Coronary artery (tissue), 2 donors: Measurements from ENCODE around the gene CUX1.

Source experiments
- DNase-seq: peaks from one replicate; pipeline ENCODE4 v3.0.0-alpha.2; 2017; ENCODE audit warnings: low spot score
- H3K27ac ChIP-seq, 2 donors: fragments of 200-600 bp; sonication (generic); one replicate each; pipeline ENCODE4 v1.5.1; 2016 to 2019
- H3K4me3 ChIP-seq: fragments of 200-600 bp; sonication (generic); 2 replicates; pipeline ENCODE4 v1.5.1; 2016; ENCODE audit warnings: mild to moderate bottlenecking, moderate library complexity
- CTCF ChIP-seq: fragments of 200-600 bp; sonication (generic); IDR thresholded peaks from one replicate; pipeline ENCODE4 v1.5.1; 2019; ENCODE audit warnings: antibody characterized with exemption

CUX1 gene

GRCh38 chr7:102273749-102274712 is 456.6 kb downstream of the CUX1 start:
- TF ChIP-seq CTCF: no peak
- no peak for DNase-seq
- H3K27ac ChIP-seq: no peak overlapping the region
- no peak overlapping the region for H3K4me3 ChIP-seq

DNA sequence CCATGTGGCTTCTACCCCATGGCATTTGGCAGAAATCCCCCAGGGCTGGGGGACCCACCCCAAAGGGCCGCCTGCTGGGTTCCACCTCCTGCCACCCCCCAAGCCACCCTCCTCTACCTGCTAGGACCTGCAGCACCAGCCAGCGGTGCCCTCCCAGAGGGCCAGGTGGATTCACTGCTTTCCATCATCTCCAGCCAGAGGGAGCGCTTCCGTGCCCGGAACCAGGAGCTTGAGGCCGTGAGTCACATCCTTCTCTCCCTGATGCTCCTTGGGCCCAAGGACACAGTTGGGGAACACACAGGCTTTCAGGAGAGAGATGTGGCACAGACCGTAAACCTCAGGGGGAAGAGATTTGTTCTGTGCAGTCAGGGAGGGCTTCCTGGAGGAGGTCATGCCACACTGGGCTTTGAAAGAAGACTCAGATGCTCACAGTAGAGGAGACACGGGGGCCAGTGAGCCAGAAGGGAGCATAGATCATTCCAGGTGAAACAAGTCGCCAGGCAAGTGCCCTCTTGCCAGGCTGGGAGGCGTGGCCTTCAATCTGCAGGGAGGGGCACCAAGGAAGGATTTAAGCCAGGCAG is 457.8 kb downstream of the CUX1 start:
- Histone ChIP-seq H3K27ac (no peak overlapping the region), H3K4me3 (no peak overlapping the region)
- no peak for TF ChIP-seq CTCF
- no peak for DNase-seq

DNA sequence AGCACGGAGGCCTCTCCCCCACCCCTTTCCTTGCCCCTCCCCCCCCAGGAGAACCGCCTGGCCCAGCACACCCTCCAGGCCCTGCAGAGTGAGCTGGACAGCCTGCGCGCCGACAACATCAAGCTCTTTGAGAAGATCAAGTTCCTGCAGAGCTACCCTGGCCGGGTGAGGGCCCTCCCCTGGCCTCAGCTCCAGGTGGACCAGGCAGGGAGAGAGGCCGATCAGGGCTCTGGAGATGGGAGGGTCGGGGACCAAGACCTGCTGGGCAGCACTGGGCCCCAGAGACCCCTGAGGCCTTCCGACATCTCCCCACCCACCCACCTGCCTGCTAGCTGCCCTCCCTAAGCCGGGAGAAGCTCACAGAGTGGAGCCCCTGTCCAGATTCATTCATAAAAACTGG is 460.5 kb downstream of the CUX1 start:
- no peak overlapping the region for H3K27ac ChIP-seq
- no peak for DNase-seq
- TF ChIP-seq CTCF: no peak
- no peak overlapping the region for H3K4me3 ChIP-seq

GRCh38 chr7:102279537-102280400 is 462.3 kb downstream of the CUX1 start:
- no peak overlapping the region for H3K27ac ChIP-seq
- peak; percentile 60 for TF ChIP-seq CTCF
- DNase-seq: no peak

DNA sequence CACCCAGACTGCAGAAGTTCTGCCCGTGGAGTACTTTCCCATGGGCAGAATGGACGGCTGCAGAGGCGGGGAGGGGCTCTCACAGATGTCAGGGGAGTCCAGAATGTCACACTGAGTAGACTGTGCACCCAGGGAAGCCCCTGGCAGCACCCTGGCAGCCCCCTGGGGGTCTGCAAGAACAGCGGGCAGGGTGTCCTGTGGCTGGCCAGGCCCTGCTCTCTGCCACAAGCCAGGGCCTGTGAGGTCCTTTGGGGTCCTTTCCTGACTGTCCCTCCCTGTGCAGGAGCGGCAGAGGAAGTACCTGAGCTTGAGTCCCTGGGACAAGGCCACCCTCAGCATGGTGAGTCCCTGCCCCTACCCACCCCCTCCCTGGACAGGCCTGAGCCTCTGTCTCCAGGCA is 463.1 kb downstream of the CUX1 start:
- no peak for TF ChIP-seq CTCF
- H3K27ac ChIP-seq: no peak overlapping the region

More at GRCh38 chr7:102279537-102280400, 462.3 kb downstream of the CUX1 start:
- H3K4me3 ChIP-seq: no peak overlapping the region

DNA sequence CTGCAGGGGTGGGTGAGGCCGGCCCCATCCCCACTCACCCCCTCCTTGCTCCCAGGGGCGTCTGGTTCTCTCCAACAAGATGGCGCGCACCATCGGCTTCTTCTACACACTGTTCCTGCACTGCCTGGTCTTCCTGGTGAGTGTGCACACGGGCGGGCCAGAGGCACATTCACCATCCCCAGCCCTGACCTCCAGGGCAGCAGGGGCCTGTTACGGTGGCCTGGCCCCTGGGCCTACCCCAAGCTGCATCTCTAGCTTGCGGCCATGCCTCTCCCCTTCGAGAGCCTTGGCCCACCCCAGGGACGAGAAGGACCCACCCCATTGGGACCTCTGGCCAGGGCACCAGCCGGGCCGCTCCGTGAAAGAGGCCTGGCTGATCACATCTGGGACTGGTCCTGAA is 464.4 kb downstream of the CUX1 start:
- DNase-seq: no peak
- no peak for TF ChIP-seq CTCF
- Histone ChIP-seq H3K27ac (no peak overlapping the region), H3K4me3 (no peak overlapping the region)

More for the DNA sequence above, 463.1 kb downstream of the CUX1 start:
- no peak overlapping the region for H3K4me3 ChIP-seq
- no peak for DNase-seq
